Measurements from ENCODE around the gene MID1IP1. TPM values are rescaled to one million over a fixed set of nuclear protein-coding genes. Genes with fewer than 3 reads are reported as not detected.

MID1IP1 gene
- total and polyA plus RNA-seq, 2 of the 8 experiments (the other 6 are each of a cell fraction or from before 2014, with no cell fraction given) = 118 to 128 TPM

DNA sequence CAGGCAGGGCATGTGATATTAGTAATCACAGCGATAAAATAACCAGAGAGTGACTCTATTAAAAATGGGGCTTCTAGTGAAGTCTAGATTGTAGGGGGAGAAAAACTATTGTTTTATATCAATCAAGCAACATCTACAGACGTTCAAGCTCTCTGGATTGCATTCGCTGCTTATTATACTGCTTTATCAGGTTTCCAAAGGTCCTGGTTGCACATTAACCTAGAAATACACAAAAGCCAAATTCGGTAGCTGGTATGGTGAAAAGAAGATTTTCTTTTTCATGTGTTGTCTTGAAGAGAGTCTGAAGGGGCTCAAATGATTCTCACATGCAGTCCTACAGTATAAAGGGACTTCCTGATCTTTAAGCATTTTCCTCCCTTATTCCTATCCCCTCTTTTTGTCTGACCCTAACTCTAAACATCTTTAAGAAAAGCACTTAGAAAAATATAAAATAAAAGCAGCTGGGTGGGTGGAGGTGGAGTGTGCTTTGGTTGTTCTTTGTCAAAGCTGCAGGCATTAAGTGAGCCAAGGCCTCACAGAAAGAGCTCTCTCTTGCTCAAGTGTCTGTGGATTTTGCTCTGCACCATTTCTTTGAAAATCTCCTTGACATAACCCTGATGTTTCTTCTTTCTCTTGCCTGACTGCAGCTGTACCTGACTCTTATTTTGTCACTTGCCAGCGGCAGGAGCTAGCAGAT lies 46.1 kb downstream of the MID1IP1 start:
- no peaks in the 10 kb centered on the region for H3K36me3 ChIP-seq (ENCODE audit: control insufficient read depth in 2 of 4, insufficient read depth in 4 of 4, low read length in 3 of 4)
- H2BK120ac ChIP-seq (replicated peaks; ENCODE audit: low read depth, low read length) = no peak overlapping the region
- H2AFZ ChIP-seq (ENCODE audit: low read length) = no peak overlapping the region
- no peak overlapping the region for H2BK15ac ChIP-seq (ENCODE audit: low read length)
- no peak overlapping the region for H3K27ac ChIP-seq (ENCODE audit: low read depth, low read length)
- TF ChIP-seq CBX5 (IDR thresholded peaks at IDR 0.05; ENCODE audit: low read depth, low read length) (no peak), ASH2L (IDR thresholded peaks at IDR 0.05; ENCODE audit: low read length) (no peak), JUND (IDR thresholded peaks at IDR 0.05; ENCODE audit: low read length) (no peak), PHF8 (conservative IDR thresholded peaks at IDR 0.05; ENCODE audit: low read depth, low read length) (no peak), SAP30 (IDR thresholded peaks at IDR 0.05; ENCODE audit: insufficient read depth, insufficient replicate concordance, low read length) (no peak), POLR2A (IDR thresholded peaks at IDR 0.05; ENCODE audit: control extremely low read depth in 1 of 2, low read depth in 2 of 2, low read length in 2 of 2) (no peak)
- H3K4me3 ChIP-seq (ENCODE audit: extremely low read depth in 1 of 4, insufficient read depth in 2 of 4, low read depth in 3 of 4, low read length in 4 of 4) = no peak overlapping the region
- H3K23me2 ChIP-seq (ENCODE audit: low read depth, low read length) = no peaks in the 10 kb centered on the region
- H2BK20ac ChIP-seq (ENCODE audit: low read length) = no peak overlapping the region
- ChIA-PET POLR2A (ENCODE audit: partially characterized antibody) (no interaction called here), CTCF (ENCODE audit: partially characterized antibody) (interaction anchor here (0.7 kb wide), 1 partner anchor 185 kb away, joined by 3 read pairs; no protein-coding TSS in a partner anchor)
- H4K91ac ChIP-seq (replicated peaks; ENCODE audit: insufficient read length, low read length) = no peak overlapping the region
- 95% methylated on average over 4 of the region's 5 CpGs; no CpG with 5 or more reads in 1 of the 2 experiments for WGBS, 2 experiments (ENCODE audit: extremely low coverage in 1 of 2, insufficient coverage in 1 of 2, insufficient read length in 1 of 2, insufficient replicate concordance in 2 of 2, low coverage in 1 of 2, low lambda C conversion rate in 2 of 2, missing lambda C conversion rate in 1 of 2)
- no peak overlapping the region for H3K18ac ChIP-seq (ENCODE audit: extremely low read depth, low read length)
- H2BK12ac ChIP-seq (ENCODE audit: low read depth, low read length) = no peak overlapping the region
- H3K14ac ChIP-seq (ENCODE audit: insufficient read length) = no peak overlapping the region
- no peak overlapping the region for H3K56ac ChIP-seq (replicated peaks; ENCODE audit: insufficient read length, low read depth, low read length)
- DNase-seq (ENCODE audit: low read depth in 1 of 2, low spot score in 2 of 2) (no peak), FAIRE-seq (no peak)
- no peak overlapping the region for H3K4me2 ChIP-seq (ENCODE audit: insufficient read depth in 1 of 2, low read depth in 2 of 2, low read length in 2 of 2)
- no peaks in the 10 kb centered on the region for H3K9me3 ChIP-seq (ENCODE audit: insufficient read depth in 2 of 2, low read depth in 1 of 2, low read length in 1 of 2)
- no peaks in the 10 kb centered on the region for H3K79me1 ChIP-seq (ENCODE audit: low read depth, low read length)
- no peak overlapping the region for H2BK5ac ChIP-seq (ENCODE audit: low read depth, low read length)
- no peak overlapping the region for H4K8ac ChIP-seq (ENCODE audit: extremely low read depth, insufficient read depth, low read length)
- H4K5ac ChIP-seq (ENCODE audit: insufficient read length, low read depth, low read length) = no peak overlapping the region
- no peak overlapping the region for H3K23ac ChIP-seq (ENCODE audit: insufficient read length)
- no peaks in the 10 kb centered on the region for H3K27me3 ChIP-seq (replicated peaks in 1 of 4; ENCODE audit: control insufficient read depth in 3 of 4, extremely low read depth in 1 of 4, insufficient read depth in 3 of 4, low read length in 3 of 4)
- H3K4me1 ChIP-seq (replicated peaks in 1 of 4; ENCODE audit: control insufficient read depth in 3 of 4, insufficient read depth in 4 of 4, low read length in 3 of 4) = no peaks in the 10 kb centered on the region
- no peaks in the 10 kb centered on the region for H4K20me1 ChIP-seq (replicated peaks in 1 of 2; ENCODE audit: control insufficient read depth in 1 of 2, insufficient read depth in 2 of 2, low read length in 2 of 2)
- H3K4ac ChIP-seq (replicated peaks; ENCODE audit: insufficient read length, low read depth, low read length) = no peak overlapping the region
- no peak overlapping the region for H3K9ac ChIP-seq (replicated peaks in 1 of 4; ENCODE audit: extremely low read depth in 1 of 4, low read depth in 3 of 4, low read length in 3 of 4)
- no peak overlapping the region for H2AK5ac ChIP-seq (ENCODE audit: low read depth, low read length)
- no peaks in the 10 kb centered on the region for H3K79me2 ChIP-seq (ENCODE audit: control insufficient read depth in 1 of 2, insufficient read depth in 2 of 2, low read length in 2 of 2)
